HEK293 (cell line): ENCODE data around the gene SMC3.

Experiments
- GLIS1 ChIP-seq: fragments of 450-650 bp; formaldehyde crosslinking; IDR thresholded peaks from 2 replicates; pipeline ENCODE4 v1.5.1; 2016; ENCODE audit warnings: missing biosample characterization, missing genetic modification characterization
- KLF9 ChIP-seq: fragments of 450-650 bp; formaldehyde crosslinking; IDR thresholded peaks from 2 replicates; pipeline ENCODE4 v1.5.1; 2016; ENCODE audit warnings: missing biosample characterization, missing genetic modification characterization, low read depth
- SCRT1 ChIP-seq: fragments of 450-650 bp; formaldehyde crosslinking; IDR thresholded peaks from 2 replicates; pipeline ENCODE4 v1.5.1; 2016; ENCODE audit warnings: missing biosample characterization, missing genetic modification characterization, borderline replicate concordance
- SP7 ChIP-seq: fragments of 450-650 bp; formaldehyde crosslinking; IDR thresholded peaks from 2 replicates; pipeline ENCODE4 v1.5.1; 2016; ENCODE audit warnings: missing biosample characterization, missing genetic modification characterization
- ZBTB1 ChIP-seq: fragments of 450-650 bp; formaldehyde crosslinking; IDR thresholded peaks from 2 replicates; pipeline ENCODE4 v1.5.1; 2016; ENCODE audit warnings: missing biosample characterization, missing genetic modification characterization
- ZBTB48 ChIP-seq: fragments of 450-650 bp; formaldehyde crosslinking; IDR thresholded peaks from 2 replicates; pipeline ENCODE4 v1.5.1; 2016; ENCODE audit warnings: missing biosample characterization, missing genetic modification characterization
- ZFP69B ChIP-seq: fragments of 450-650 bp; formaldehyde crosslinking; IDR thresholded peaks from 2 replicates; pipeline ENCODE4 v1.5.1; 2016; ENCODE audit warnings: missing biosample characterization, missing genetic modification characterization
- ZNF112 ChIP-seq: fragments of 450-650 bp; formaldehyde crosslinking; IDR thresholded peaks from 2 replicates; pipeline ENCODE4 v1.5.0; 2017; ENCODE audit warnings: missing biosample characterization, missing genetic modification characterization
- ZNF157 ChIP-seq: fragments of 450-650 bp; formaldehyde crosslinking; IDR thresholded peaks from 2 replicates; pipeline ENCODE4 v1.5.1; 2016; ENCODE audit warnings: missing biosample characterization, missing genetic modification characterization
- ZNF2 ChIP-seq: fragments of 450-650 bp; formaldehyde crosslinking; IDR thresholded peaks from 2 replicates; pipeline ENCODE4 v1.5.1; 2016; ENCODE audit warnings: missing biosample characterization, missing genetic modification characterization
- ZNF24 ChIP-seq: fragments of 450-650 bp; formaldehyde crosslinking; IDR thresholded peaks from 2 replicates; pipeline ENCODE4 v1.5.1; 2016; ENCODE audit warnings: missing biosample characterization, missing genetic modification characterization
- ZNF366 ChIP-seq: fragments of 450-650 bp; formaldehyde crosslinking; conservative IDR thresholded peaks from 2 replicates; pipeline ENCODE4 v1.5.1; 2016; ENCODE audit warnings: missing biosample characterization, missing genetic modification characterization
- ZNF548 ChIP-seq: fragments of 450-650 bp; formaldehyde crosslinking; IDR thresholded peaks from 2 replicates; pipeline ENCODE4 v1.5.1; 2016; ENCODE audit warnings: missing biosample characterization, missing genetic modification characterization
- ZNF560 ChIP-seq: fragments of 450-650 bp; formaldehyde crosslinking; IDR thresholded peaks from 2 replicates; pipeline ENCODE4 v1.5.1; 2017; ENCODE audit warnings: missing biosample characterization, missing genetic modification characterization, borderline replicate concordance
- ZNF600 ChIP-seq: fragments of 450-650 bp; formaldehyde crosslinking; IDR thresholded peaks from 2 replicates; pipeline ENCODE4 v1.5.1; 2016; ENCODE audit warnings: missing biosample characterization, missing genetic modification characterization
- ZNF629 ChIP-seq: fragments of 450-650 bp; formaldehyde crosslinking; IDR thresholded peaks from 2 replicates; pipeline ENCODE4 v1.5.1; 2017; ENCODE audit warnings: missing biosample characterization, missing genetic modification characterization
- ZNF785 ChIP-seq: fragments of 450-650 bp; formaldehyde crosslinking; IDR thresholded peaks from 2 replicates; pipeline ENCODE4 v1.5.1; 2016; ENCODE audit warnings: missing biosample characterization, missing genetic modification characterization
- ZXDB ChIP-seq: fragments of 450-650 bp; formaldehyde crosslinking; IDR thresholded peaks from 2 replicates; pipeline ENCODE4 v1.5.1; 2016; ENCODE audit warnings: missing biosample characterization, missing genetic modification characterization
- TF ChIP-seq, protein P1 (sequence below): fragments of 450-650 bp; formaldehyde crosslinking; IDR thresholded peaks from 2 replicates; pipeline ENCODE4 v1.5.1; 2016; ENCODE audit warnings: missing biosample characterization, missing genetic modification characterization
- TF ChIP-seq, protein P2 (sequence below): fragments of 450-650 bp; formaldehyde crosslinking; IDR thresholded peaks from 2 replicates; pipeline ENCODE4 v1.5.1; 2016; ENCODE audit warnings: missing biosample characterization, missing genetic modification characterization
- TF ChIP-seq, protein P3 (sequence below): fragments of 450-650 bp; formaldehyde crosslinking; IDR thresholded peaks from 2 replicates; pipeline ENCODE4 v1.5.1; 2016; ENCODE audit warnings: missing biosample characterization, missing genetic modification characterization
- TF ChIP-seq, protein P4 (sequence below): fragments of 450-650 bp; formaldehyde crosslinking; IDR thresholded peaks from 2 replicates; pipeline ENCODE4 v1.5.1; 2016; ENCODE audit warnings: missing biosample characterization, missing genetic modification characterization
- TF ChIP-seq, protein P5 (sequence below): fragments of 450-650 bp; formaldehyde crosslinking; IDR thresholded peaks from 2 replicates; pipeline ENCODE4 v1.5.1; 2017; ENCODE audit warnings: missing biosample characterization, missing genetic modification characterization
- TF ChIP-seq, protein P6 (sequence below): fragments of 450-650 bp; formaldehyde crosslinking; IDR thresholded peaks from 2 replicates; pipeline ENCODE4 v1.5.1; 2016; ENCODE audit warnings: missing biosample characterization, missing genetic modification characterization
- TF ChIP-seq, protein P7 (sequence below): fragments of 450-650 bp; formaldehyde crosslinking; IDR thresholded peaks from 2 replicates; pipeline ENCODE4 v1.5.1; 2016; ENCODE audit warnings: missing biosample characterization, missing genetic modification characterization
- TF ChIP-seq, protein P8 (sequence below): fragments of 450-650 bp; formaldehyde crosslinking; optimal IDR thresholded peaks from 2 replicates; pipeline ENCODE3; 2016; ENCODE audit warnings: missing biosample characterization, mild to moderate bottlenecking, missing genetic modification characterization

The SMC3 gene

DNA sequence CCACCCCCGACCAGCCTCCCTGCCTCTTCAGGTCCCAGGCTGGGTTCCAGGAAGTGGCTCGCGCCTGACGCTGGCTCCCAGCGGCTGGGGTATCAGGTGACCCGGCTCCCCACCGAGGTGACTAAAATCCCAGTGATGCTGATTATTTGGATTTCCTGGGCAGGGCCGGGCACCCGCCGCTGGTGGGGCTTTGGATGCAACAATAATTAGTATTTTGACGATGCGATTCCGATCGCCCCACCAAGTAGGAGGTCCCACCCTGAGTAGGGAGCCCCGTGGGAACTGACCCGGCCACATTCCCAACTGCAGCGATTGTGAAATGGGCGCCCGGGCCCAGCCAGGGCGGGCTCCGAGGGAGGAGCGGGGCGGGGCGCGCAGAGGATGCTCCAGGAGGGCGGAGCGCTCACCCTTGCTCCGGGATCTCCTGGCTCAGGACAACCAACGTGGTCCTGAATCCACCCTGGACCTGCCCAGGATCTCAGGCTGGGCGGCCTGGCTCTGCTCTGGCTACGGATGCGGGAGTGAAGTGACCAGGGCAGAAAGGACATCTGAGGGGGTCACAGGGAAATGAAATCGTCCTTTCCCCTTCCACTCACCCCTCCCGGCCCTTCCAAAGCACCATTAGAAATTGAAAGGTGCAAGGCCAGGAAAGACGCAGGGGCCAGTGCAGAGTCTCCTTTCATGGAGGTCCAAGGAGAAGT is 37.2 kb upstream of the SMC3 start (continued):
- TF ChIP-seq GLIS1 (tag by site-specific recombination) (peak; percentile 87), ZNF24 (tag by site-specific recombination) (peak; percentile 75; the same call in 1 of the 2 replicates), ZNF366 (tag by site-specific recombination) (no peak), ZFP69B (peak; percentile 80), ZNF785 (tag by site-specific recombination) (no peak), SP7 (tag by site-specific recombination) (peak; percentile 82), SCRT1 (tag by site-specific recombination) (no peak), ZNF560 (no peak), ZNF112 (tag by site-specific recombination) (no peak), ZNF157 (tag by site-specific recombination) (no peak), ZBTB1 (tag by site-specific recombination) (no peak), ZBTB48 (tag by site-specific recombination) (no peak), ZXDB (tag by site-specific recombination) (peak; percentile 76), ZNF2 (no peak), KLF9 (tag by site-specific recombination) (no peak; the same call in 1 of the 2 replicates), ZNF548 (tag by site-specific recombination) (no peak), ZNF600 (peak; percentile 71), ZNF629 (tag by site-specific recombination) (peak; percentile 42; the same call in 1 of the 2 replicates)
- TF ChIP-seq, protein P1, sequence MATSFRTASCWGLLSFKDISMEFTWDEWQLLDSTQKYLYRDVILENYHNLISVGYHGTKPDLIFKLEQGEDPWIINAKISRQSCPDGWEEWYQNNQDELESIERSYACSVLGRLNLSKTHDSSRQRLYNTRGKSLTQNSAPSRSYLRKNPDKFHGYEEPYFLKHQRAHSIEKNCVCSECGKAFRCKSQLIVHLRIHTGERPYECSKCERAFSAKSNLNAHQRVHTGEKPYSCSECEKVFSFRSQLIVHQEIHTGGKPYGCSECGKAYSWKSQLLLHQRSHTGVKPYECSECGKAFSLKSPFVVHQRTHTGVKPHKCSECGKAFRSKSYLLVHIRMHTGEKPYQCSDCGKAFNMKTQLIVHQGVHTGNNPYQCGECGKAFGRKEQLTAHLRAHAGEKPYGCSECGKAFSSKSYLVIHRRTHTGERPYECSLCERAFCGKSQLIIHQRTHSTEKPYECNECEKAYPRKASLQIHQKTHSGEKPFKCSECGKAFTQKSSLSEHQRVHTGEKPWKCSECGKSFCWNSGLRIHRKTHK: no peak
- TF ChIP-seq, protein P2, sequence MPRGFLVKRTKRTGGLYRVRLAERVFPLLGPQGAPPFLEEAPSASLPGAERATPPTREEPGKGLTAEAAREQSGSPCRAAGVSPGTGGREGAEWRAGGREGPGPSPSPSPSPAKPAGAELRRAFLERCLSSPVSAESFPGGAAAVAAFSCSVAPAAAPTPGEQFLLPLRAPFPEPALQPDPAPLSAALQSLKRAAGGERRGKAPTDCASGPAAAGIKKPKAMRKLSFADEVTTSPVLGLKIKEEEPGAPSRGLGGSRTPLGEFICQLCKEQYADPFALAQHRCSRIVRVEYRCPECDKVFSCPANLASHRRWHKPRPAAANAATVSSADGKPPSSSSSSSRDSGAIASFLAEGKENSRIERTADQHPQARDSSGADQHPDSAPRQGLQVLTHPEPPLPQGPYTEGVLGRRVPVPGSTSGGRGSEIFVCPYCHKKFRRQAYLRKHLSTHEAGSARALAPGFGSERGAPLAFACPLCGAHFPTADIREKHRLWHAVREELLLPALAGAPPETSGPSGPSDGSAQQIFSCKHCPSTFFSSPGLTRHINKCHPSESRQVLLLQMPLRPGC (tag by site-specific recombination): no peak
- TF ChIP-seq, protein P3, sequence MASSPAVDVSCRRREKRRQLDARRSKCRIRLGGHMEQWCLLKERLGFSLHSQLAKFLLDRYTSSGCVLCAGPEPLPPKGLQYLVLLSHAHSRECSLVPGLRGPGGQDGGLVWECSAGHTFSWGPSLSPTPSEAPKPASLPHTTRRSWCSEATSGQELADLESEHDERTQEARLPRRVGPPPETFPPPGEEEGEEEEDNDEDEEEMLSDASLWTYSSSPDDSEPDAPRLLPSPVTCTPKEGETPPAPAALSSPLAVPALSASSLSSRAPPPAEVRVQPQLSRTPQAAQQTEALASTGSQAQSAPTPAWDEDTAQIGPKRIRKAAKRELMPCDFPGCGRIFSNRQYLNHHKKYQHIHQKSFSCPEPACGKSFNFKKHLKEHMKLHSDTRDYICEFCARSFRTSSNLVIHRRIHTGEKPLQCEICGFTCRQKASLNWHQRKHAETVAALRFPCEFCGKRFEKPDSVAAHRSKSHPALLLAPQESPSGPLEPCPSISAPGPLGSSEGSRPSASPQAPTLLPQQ: peak; percentile 81; the same call in 1 of the 2 replicates
- TF ChIP-seq, protein P4, sequence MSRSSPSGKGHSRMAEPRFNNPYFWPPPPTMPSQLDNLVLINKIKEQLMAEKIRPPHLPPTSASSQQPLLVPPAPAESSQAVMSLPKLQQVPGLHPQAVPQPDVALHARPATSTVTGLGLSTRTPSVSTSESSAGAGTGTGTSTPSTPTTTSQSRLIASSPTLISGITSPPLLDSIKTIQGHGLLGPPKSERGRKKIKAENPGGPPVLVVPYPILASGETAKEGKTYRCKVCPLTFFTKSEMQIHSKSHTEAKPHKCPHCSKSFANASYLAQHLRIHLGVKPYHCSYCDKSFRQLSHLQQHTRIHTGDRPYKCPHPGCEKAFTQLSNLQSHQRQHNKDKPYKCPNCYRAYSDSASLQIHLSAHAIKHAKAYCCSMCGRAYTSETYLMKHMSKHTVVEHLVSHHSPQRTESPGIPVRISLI (tag by site-specific recombination): no peak
- TF ChIP-seq, protein P5, sequence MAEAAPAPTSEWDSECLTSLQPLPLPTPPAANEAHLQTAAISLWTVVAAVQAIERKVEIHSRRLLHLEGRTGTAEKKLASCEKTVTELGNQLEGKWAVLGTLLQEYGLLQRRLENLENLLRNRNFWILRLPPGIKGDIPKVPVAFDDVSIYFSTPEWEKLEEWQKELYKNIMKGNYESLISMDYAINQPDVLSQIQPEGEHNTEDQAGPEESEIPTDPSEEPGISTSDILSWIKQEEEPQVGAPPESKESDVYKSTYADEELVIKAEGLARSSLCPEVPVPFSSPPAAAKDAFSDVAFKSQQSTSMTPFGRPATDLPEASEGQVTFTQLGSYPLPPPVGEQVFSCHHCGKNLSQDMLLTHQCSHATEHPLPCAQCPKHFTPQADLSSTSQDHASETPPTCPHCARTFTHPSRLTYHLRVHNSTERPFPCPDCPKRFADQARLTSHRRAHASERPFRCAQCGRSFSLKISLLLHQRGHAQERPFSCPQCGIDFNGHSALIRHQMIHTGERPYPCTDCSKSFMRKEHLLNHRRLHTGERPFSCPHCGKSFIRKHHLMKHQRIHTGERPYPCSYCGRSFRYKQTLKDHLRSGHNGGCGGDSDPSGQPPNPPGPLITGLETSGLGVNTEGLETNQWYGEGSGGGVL (tag by site-specific recombination): no peak
- TF ChIP-seq, protein P6, sequence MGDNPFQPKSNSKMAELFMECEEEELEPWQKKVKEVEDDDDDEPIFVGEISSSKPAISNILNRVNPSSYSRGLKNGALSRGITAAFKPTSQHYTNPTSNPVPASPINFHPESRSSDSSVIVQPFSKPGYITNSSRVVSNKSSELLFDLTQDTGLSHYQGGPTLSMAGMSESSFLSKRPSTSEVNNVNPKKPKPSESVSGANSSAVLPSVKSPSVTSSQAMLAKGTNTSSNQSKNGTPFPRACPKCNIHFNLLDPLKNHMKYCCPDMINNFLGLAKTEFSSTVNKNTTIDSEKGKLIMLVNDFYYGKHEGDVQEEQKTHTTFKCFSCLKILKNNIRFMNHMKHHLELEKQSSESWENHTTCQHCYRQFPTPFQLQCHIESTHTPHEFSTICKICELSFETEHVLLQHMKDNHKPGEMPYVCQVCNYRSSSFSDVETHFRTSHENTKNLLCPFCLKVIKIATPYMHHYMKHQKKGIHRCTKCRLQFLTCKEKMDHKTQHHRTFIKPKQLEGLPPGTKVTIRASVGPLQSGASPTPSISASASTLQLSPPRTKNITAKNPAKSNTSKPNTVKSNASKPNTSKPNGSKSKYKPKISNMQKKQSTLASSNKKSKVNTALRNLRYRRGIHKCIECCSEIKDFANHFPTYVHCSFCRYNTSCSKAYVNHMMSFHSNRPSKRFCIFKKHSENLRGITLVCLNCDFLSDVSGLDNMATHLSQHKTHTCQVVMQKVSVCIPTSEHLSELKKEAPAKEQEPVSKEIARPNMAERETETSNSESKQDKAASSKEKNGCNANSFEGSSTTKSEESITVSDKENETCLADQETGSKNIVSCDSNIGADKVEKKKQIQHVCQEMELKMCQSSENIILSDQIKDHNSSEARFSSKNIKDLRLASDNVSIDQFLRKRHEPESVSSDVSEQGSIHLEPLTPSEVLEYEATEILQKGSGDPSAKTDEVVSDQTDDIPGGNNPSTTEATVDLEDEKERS: no peak
- TF ChIP-seq, protein P7, sequence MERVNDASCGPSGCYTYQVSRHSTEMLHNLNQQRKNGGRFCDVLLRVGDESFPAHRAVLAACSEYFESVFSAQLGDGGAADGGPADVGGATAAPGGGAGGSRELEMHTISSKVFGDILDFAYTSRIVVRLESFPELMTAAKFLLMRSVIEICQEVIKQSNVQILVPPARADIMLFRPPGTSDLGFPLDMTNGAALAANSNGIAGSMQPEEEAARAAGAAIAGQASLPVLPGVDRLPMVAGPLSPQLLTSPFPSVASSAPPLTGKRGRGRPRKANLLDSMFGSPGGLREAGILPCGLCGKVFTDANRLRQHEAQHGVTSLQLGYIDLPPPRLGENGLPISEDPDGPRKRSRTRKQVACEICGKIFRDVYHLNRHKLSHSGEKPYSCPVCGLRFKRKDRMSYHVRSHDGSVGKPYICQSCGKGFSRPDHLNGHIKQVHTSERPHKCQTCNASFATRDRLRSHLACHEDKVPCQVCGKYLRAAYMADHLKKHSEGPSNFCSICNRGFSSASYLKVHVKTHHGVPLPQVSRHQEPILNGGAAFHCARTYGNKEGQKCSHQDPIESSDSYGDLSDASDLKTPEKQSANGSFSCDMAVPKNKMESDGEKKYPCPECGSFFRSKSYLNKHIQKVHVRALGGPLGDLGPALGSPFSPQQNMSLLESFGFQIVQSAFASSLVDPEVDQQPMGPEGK (tag by site-specific recombination): peak; percentile 84
- TF ChIP-seq, protein P8, sequence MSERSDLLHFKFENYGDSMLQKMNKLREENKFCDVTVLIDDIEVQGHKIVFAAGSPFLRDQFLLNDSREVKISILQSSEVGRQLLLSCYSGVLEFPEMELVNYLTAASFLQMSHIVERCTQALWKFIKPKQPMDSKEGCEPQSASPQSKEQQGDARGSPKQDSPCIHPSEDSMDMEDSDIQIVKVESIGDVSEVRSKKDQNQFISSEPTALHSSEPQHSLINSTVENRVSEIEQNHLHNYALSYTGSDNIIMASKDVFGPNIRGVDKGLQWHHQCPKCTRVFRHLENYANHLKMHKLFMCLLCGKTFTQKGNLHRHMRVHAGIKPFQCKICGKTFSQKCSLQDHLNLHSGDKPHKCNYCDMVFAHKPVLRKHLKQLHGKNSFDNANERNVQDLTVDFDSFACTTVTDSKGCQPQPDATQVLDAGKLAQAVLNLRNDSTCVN (tag by site-specific recombination): peak; percentile 51
